Measurements from ENCODE around the gene SFTPB.

Gene SFTPB

GRCh38 chr2:85668857-85669142 lies 801 bp upstream of the SFTPB start:
- Histone ChIP-seq H3K9me3 (ENCODE audit: control insufficient read depth, insufficient read depth, low read depth, low read length) (no peaks in the 10 kb centered on the region), H3K36me3 (ENCODE audit: control insufficient read depth in 2 of 2, insufficient read depth in 1 of 2, low read length in 2 of 2) (no peaks in the 10 kb centered on the region), H3K4me1 (ENCODE audit: control insufficient read depth, insufficient read depth, low read length) (no peaks in the 10 kb centered on the region), H3K27ac (ENCODE audit: extremely low read depth, low read depth, low read length) (no peak overlapping the region), H3K4me3 (ENCODE audit: low read depth, low read length) (no peak overlapping the region)
- ChIA-PET CTCF (no interaction called here), POLR2A (no interaction called here)
- TF ChIP-seq, protein P1, sequence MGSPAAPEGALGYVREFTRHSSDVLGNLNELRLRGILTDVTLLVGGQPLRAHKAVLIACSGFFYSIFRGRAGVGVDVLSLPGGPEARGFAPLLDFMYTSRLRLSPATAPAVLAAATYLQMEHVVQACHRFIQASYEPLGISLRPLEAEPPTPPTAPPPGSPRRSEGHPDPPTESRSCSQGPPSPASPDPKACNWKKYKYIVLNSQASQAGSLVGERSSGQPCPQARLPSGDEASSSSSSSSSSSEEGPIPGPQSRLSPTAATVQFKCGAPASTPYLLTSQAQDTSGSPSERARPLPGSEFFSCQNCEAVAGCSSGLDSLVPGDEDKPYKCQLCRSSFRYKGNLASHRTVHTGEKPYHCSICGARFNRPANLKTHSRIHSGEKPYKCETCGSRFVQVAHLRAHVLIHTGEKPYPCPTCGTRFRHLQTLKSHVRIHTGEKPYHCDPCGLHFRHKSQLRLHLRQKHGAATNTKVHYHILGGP (tag by site-specific recombination; IDR thresholded peaks at IDR 0.05) = no peak
- no peak for TF ChIP-seq PRDM4 (tag by site-specific recombination; IDR thresholded peaks at IDR 0.05)
- no peak for TF ChIP-seq SCRT2 (tag by site-specific recombination; IDR thresholded peaks at IDR 0.05)
- TF ChIP-seq ZNF660 (tag by site-specific recombination; IDR thresholded peaks at IDR 0.05) = no peak
- TF ChIP-seq SP7 (tag by site-specific recombination; IDR thresholded peaks at IDR 0.05) = no peak
- TF ChIP-seq ZNF670 (tag by site-specific recombination; IDR thresholded peaks at IDR 0.05; ENCODE audit: low read depth) = no peak
- no peak for TF ChIP-seq ZNF350 (tag by site-specific recombination; IDR thresholded peaks at IDR 0.05)

DNA sequence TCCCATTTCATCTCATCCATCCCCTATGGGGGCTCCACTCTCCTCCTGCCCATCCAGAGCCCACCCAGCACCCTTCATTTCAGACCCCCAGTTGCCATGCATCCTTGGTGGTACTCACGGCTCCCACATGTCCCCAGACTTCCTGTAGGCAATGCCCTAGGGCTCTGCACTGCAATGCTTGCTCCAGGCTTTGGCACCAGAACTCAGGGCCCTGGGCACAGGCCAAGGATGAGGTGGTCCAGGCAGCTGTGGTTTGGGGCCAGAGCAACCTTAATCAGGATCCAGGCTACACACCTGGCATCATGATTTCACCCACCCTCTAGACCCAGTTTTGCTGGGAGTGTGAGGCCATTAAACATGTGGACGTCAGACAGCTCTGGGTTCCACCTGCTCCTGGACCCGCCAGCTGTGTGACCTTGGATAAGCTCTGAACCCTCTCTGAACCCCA lies 414 bp downstream of the SFTPB start:
- TF ChIP-seq ZNF837 (tag by site-specific recombination; IDR thresholded peaks at IDR 0.05) (no peak), ZNF24 (tag by site-specific recombination; IDR thresholded peaks at IDR 0.05) (no peak), ZNF211 (tag by site-specific recombination; IDR thresholded peaks at IDR 0.05; ENCODE audit: low read depth) (no peak), ZNF221 (tag by site-specific recombination; IDR thresholded peaks at IDR 0.05; ENCODE audit: borderline replicate concordance) (no peak), ZNF112 (tag by site-specific recombination; IDR thresholded peaks at IDR 0.05) (no peak), ZNF223 (tag by site-specific recombination; IDR thresholded peaks at IDR 0.05) (no peak), ZNF596 (tag by site-specific recombination; IDR thresholded peaks at IDR 0.05) (no peak), ZNF350 (tag by site-specific recombination; IDR thresholded peaks at IDR 0.05) (no peak), REST (tag by site-specific recombination; IDR thresholded peaks at IDR 0.05) (no peak), ZBTB26 (tag by site-specific recombination; optimal IDR thresholded peaks at IDR 0.05) (no peak), ZBTB8A (tag by site-specific recombination; IDR thresholded peaks at IDR 0.05) (no peak), GLI2 (tag by site-specific recombination; IDR thresholded peaks at IDR 0.05; ENCODE audit: borderline replicate concordance, low read depth) (no peak), ZNF654 (tag by site-specific recombination; IDR thresholded peaks at IDR 0.05; ENCODE audit: low read depth) (no peak), ZXDB (tag by site-specific recombination; IDR thresholded peaks at IDR 0.05) (no peak)
- TF ChIP-seq, protein P2, sequence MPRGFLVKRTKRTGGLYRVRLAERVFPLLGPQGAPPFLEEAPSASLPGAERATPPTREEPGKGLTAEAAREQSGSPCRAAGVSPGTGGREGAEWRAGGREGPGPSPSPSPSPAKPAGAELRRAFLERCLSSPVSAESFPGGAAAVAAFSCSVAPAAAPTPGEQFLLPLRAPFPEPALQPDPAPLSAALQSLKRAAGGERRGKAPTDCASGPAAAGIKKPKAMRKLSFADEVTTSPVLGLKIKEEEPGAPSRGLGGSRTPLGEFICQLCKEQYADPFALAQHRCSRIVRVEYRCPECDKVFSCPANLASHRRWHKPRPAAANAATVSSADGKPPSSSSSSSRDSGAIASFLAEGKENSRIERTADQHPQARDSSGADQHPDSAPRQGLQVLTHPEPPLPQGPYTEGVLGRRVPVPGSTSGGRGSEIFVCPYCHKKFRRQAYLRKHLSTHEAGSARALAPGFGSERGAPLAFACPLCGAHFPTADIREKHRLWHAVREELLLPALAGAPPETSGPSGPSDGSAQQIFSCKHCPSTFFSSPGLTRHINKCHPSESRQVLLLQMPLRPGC (tag by site-specific recombination; IDR thresholded peaks at IDR 0.05) = no peak
- TF ChIP-seq, protein P3, sequence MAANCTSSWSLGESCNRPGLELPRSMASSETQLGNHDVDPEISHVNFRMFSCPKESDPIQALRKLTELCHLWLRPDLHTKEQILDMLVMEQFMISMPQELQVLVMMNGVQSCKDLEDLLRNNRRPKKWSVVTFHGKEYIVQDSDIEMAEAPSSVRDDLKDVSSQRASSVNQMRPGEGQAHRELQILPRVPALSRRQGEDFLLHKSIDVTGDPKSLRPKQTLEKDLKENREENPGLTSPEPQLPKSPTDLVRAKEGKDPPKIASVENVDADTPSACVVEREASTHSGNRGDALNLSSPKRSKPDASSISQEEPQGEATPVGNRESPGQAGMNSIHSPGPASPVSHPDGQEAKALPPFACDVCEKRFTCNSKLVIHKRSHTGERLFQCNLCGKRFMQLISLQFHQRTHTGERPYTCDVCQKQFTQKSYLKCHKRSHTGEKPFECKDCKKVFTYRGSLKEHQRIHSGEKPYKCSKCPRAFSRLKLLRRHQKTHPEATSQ (tag by site-specific recombination; IDR thresholded peaks at IDR 0.05) = no peak
- ChIA-PET POLR2A (no interaction called here), CTCF (no interaction called here)
- H3K9me3 ChIP-seq (ENCODE audit: control insufficient read depth, insufficient read depth, low read depth, low read length) = no peaks in the 10 kb centered on the region
- no peak overlapping the region for H3K4me3 ChIP-seq (ENCODE audit: low read depth, low read length)
- no peak overlapping the region for H3K27ac ChIP-seq (ENCODE audit: extremely low read depth, low read depth, low read length)
- no peaks in the 10 kb centered on the region for H3K4me1 ChIP-seq (ENCODE audit: control insufficient read depth, insufficient read depth, low read length)
- H3K36me3 ChIP-seq (ENCODE audit: control insufficient read depth in 2 of 2, insufficient read depth in 1 of 2, low read length in 2 of 2) = no peaks in the 10 kb centered on the region
